GM19468 (cell line): ENCODE measurements around the gene ARHGEF28.

Experiments used
- ATAC-seq: cut with Tn5 transposase; IDR thresholded peaks from one replicate; pipeline ENCODE4 v1.9.1; 2021; ENCODE audit warnings: mild to moderate bottlenecking, moderate library complexity, moderate number of reproducible peaks; ENCODE audit not compliant: unreplicated experiment; ENCODE audit errors: extremely low read depth

Gene ARHGEF28

GRCh38 chr5:73945505-73945904 is 319.5 kb downstream of the ARHGEF28 start:
- ATAC-seq = no peak

- no peak for ATAC-seq
These were observed 320.3 kb downstream of the ARHGEF28 start for GRCh38 chr5:73946278-73946677.

- ATAC-seq = no peak
These were observed 321.1 kb downstream of the ARHGEF28 start for GRCh38 chr5:73946919-73947602.

GRCh38 chr5:73947906-73948640 is 322.1 kb downstream of the ARHGEF28 start:
- no peak for ATAC-seq

GRCh38 chr5:73948720-73949119 is 322.7 kb downstream of the ARHGEF28 start:
- no peak for ATAC-seq

GRCh38 chr5:73950441-73950873 is 324.5 kb downstream of the ARHGEF28 start:
- ATAC-seq = no peak

GRCh38 chr5:73950912-73951430 is 325.0 kb downstream of the ARHGEF28 start:
- no peak for ATAC-seq

- no peak for ATAC-seq
These were observed 326.9 kb downstream of the ARHGEF28 start for GRCh38 chr5:73952872-73953271.

GRCh38 chr5:73954381-73954780 is 328.4 kb downstream of the ARHGEF28 start:
- ATAC-seq = no peak

- no peak for ATAC-seq
These were observed 329.4 kb downstream of the ARHGEF28 start for GRCh38 chr5:73955271-73955846.

GRCh38 chr5:73957397-73958001 is 331.5 kb downstream of the ARHGEF28 start:
- no peak for ATAC-seq

GRCh38 chr5:73958037-73958436 is 332.0 kb downstream of the ARHGEF28 start:
- no peak for ATAC-seq

GRCh38 chr5:73960023-73960422 is 334.0 kb downstream of the ARHGEF28 start:
- no peak for ATAC-seq

GRCh38 chr5:73960426-73960825 is 334.4 kb downstream of the ARHGEF28 start:
- ATAC-seq = no peak

GRCh38 chr5:73962801-73963425 is 336.9 kb downstream of the ARHGEF28 start:
- no peak for ATAC-seq

GRCh38 chr5:73964352-73964865 is 338.4 kb downstream of the ARHGEF28 start:
- ATAC-seq = no peak

GRCh38 chr5:73966451-73966850 is 340.5 kb downstream of the ARHGEF28 start:
- no peak for ATAC-seq

GRCh38 chr5:73967347-73967746 is 341.4 kb downstream of the ARHGEF28 start:
- no peak for ATAC-seq

GRCh38 chr5:73968246-73968645 is 342.2 kb downstream of the ARHGEF28 start:
- no peak for ATAC-seq

- ATAC-seq = no peak
These were observed 342.7 kb downstream of the ARHGEF28 start for GRCh38 chr5:73968729-73969128.
